GM06990 (cell line): Measurements from ENCODE around the gene EMX1.

Experiments used
- DNase-seq: peaks from one replicate; pipeline ENCODE4 v3.0.0-alpha.2; 2011; ENCODE audit not compliant: insufficient read length; ENCODE audit errors: extremely low read depth
- H3K27me3 ChIP-seq: replicated peaks from 2 replicates; pipeline ENCODE4 v1.6.0; 2011; ENCODE audit warnings: low read length; ENCODE audit not compliant: control insufficient read depth, insufficient read depth
- H3K36me3 ChIP-seq: 2 replicates; pipeline ENCODE4 v1.5.1; 2011; ENCODE audit warnings: low read length; ENCODE audit not compliant: control insufficient read depth, insufficient read depth
- H3K4me3 ChIP-seq: replicated peaks from 2 replicates; pipeline ENCODE4 v1.5.1; 2011; ENCODE audit warnings: low read depth, mild to moderate bottlenecking, control low read depth, low read length
- CTCF ChIP-seq: IDR thresholded peaks from 2 replicates; pipeline ENCODE4 v1.5.1; 2011; ENCODE audit warnings: low read length, control low read depth, mild to moderate bottlenecking, inconsistent platforms; ENCODE audit not compliant: insufficient read depth, poor library complexity, severe bottlenecking

The EMX1 gene

GRCh38 chr2:72908741-72909140, 8.6 kb upstream of the EMX1 start:
- Histone ChIP-seq H3K4me3 (no peak overlapping the region), H3K36me3 (no peaks in the 10 kb centered on the region), H3K27me3 (no peaks in the 10 kb centered on the region; the same call in 1 of the 2 replicates)
- no peak for TF ChIP-seq CTCF
- DNase-seq = no peak

- Histone ChIP-seq H3K4me3 (no peak overlapping the region), H3K36me3 (no peaks in the 10 kb centered on the region), H3K27me3 (no peaks in the 10 kb centered on the region; the same call in none of the 2 replicates)
- no peak for TF ChIP-seq CTCF
- DNase-seq = no peak
These were observed 6.1 kb upstream of the EMX1 start for GRCh38 chr2:72911256-72911655.

- H3K27me3 ChIP-seq = no peaks in the 10 kb centered on the region; the same call in none of the 2 replicates
- DNase-seq = no peak
- no peaks in the 10 kb centered on the region for H3K36me3 ChIP-seq
- TF ChIP-seq CTCF = peak; percentile 25
- no peak overlapping the region for H3K4me3 ChIP-seq
These were observed 3.7 kb upstream of the EMX1 start for GRCh38 chr2:72913486-72914205.

GRCh38 chr2:72914206-72914559, 3.1 kb upstream of the EMX1 start:
- Histone ChIP-seq H3K4me3 (no peak overlapping the region; the same call in 1 of the 2 replicates), H3K27me3 (no peaks in the 10 kb centered on the region; the same call in none of the 2 replicates), H3K36me3 (no peaks in the 10 kb centered on the region)
- DNase-seq = no peak
- no peak for TF ChIP-seq CTCF

GRCh38 chr2:72914589-72915319, 2.6 kb upstream of the EMX1 start:
- Histone ChIP-seq H3K27me3 (no peaks in the 10 kb centered on the region; the same call in none of the 2 replicates), H3K4me3 (peak overlapping the region; percentile 56)
- no peak for DNase-seq

More at GRCh38 chr2:72914589-72915319, 2.6 kb upstream of the EMX1 start:
- H3K36me3 ChIP-seq = no peaks in the 10 kb centered on the region
- TF ChIP-seq CTCF = no peak
